Retinal pigment epithelial cell (primary cell): ENCODE measurements around the gene DNAH5.
A peak's percentile ranks its signal among the peaks of the same experiment; 100 is the strongest.

Experiments used
- DNase-seq: peaks from one replicate; pipeline ENCODE4 v3.0.0-alpha.2; 2010; ENCODE audit warnings: low read depth
- H3K4me3 ChIP-seq: 2 replicates; pipeline ENCODE4 v1.5.1; 2011; ENCODE audit warnings: mild to moderate bottlenecking, low read length, control low read depth, moderate library complexity
- TF ChIP-seq, protein P1 (sequence below): conservative IDR thresholded peaks from 2 replicates; pipeline ENCODE4 v1.5.1; 2011; ENCODE audit warnings: low read depth, low read length, control low read depth, inconsistent platforms

Gene DNAH5

GRCh38 chr5:13909271-13909670, 35.2 kb downstream of the DNAH5 start:
- TF ChIP-seq, protein P1, sequence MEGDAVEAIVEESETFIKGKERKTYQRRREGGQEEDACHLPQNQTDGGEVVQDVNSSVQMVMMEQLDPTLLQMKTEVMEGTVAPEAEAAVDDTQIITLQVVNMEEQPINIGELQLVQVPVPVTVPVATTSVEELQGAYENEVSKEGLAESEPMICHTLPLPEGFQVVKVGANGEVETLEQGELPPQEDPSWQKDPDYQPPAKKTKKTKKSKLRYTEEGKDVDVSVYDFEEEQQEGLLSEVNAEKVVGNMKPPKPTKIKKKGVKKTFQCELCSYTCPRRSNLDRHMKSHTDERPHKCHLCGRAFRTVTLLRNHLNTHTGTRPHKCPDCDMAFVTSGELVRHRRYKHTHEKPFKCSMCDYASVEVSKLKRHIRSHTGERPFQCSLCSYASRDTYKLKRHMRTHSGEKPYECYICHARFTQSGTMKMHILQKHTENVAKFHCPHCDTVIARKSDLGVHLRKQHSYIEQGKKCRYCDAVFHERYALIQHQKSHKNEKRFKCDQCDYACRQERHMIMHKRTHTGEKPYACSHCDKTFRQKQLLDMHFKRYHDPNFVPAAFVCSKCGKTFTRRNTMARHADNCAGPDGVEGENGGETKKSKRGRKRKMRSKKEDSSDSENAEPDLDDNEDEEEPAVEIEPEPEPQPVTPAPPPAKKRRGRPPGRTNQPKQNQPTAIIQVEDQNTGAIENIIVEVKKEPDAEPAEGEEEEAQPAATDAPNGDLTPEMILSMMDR, result no peak
- no peak overlapping the region for H3K4me3 ChIP-seq
- DNase-seq, result no peak

GRCh38 chr5:13898569-13898968, 45.9 kb downstream of the DNAH5 start:
- TF ChIP-seq, protein P1, result no peak
- DNase-seq, result no peak
- no peak overlapping the region for H3K4me3 ChIP-seq

GRCh38 chr5:13878357-13878756, 66.1 kb downstream of the DNAH5 start:
- H3K4me3 ChIP-seq, result no peak overlapping the region
- TF ChIP-seq, protein P1, result no peak
- no peak for DNase-seq

DNA sequence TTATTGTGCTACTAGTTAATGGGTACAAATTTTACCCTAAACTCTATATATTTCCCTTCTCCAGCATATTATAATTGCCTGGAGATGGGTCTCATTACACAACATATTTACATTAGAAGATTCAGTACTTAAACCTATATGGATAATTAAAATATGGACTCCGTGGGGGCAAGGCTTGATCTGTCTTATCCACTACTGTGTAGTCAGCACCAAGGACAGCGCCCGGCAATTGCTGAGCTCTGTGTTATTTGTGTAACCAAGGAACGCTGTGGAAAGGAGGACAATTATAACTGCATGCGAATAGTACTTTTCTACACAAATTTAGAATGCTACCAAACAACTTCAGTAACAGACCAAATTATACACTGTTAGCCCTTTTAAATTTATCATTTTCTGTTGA, 77.7 kb downstream of the DNAH5 start:
- DNase-seq, result peak; percentile 4
- TF ChIP-seq, protein P1, result no peak
- H3K4me3 ChIP-seq, result no peak overlapping the region

DNA sequence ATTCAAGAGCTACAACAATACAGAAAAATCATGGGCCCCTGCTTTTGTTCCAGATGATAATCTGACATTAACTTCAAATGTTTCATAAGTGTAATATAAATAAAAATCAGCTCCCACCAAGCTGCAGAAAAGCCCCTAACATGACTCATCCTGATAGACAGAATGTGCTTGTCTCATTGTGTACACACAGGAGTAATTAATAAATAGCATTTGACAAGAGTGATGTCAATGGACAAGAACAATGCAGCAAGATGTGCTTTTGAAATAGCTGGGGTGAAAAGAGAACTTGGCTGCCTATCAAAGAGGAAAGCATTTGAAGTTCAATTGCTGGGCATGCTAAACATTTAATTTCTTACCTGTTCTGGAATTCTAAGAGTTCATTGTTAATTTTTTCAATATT, 79.2 kb downstream of the DNAH5 start:
- no peak for DNase-seq
- TF ChIP-seq, protein P1, result no peak
- H3K4me3 ChIP-seq, result no peak overlapping the region

DNA sequence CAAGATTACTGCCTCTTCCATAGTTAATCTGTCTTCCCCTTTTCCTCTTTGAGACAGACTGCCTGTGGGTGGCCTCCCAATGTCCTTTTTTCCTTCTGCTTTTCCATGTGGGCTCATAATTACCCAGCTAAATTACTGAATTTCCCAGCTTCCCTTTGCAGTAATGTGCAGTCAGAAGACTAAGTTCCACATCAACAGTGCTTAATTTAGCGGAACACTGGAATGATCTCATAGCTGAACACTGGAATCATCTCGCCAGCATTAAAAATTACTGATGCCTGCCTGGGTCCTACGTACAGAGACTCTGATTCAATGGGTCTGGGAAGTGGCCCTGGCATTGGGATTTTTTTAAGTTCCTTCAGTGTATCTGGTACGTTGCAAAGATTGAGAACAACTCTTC, 84.3 kb downstream of the DNAH5 start:
- TF ChIP-seq, protein P1, result no peak

GRCh38 chr5:13859270-13860065, 85.0 kb downstream of the DNAH5 start:
- TF ChIP-seq, protein P1, result no peak
- DNase-seq, result no peak
- no peak overlapping the region for H3K4me3 ChIP-seq

More for the DNA sequence above, 84.3 kb downstream of the DNAH5 start:
- no peak for DNase-seq
- H3K4me3 ChIP-seq, result no peak overlapping the region
